Suprapubic skin (tissue), 4 donors: Measurements from ENCODE around the gene ZNF549. TPM values are rescaled to one million over a fixed set of nuclear protein-coding genes. Genes with fewer than 3 reads are reported as not detected.

Experiments used
- DNase-seq, 2 donors: peaks; one replicate each; pipeline ENCODE4 v3.0.0-alpha.2; 2019; ENCODE audit warnings: low spot score in 2 of 2
- H3K27ac ChIP-seq: fragments of 200-600 bp; sonication (generic); one replicate; pipeline ENCODE4 v1.5.1; 2019
- H3K27me3 ChIP-seq: fragments of 200-600 bp; sonication (generic); one replicate; pipeline ENCODE4 v1.5.1; 2019
- H3K36me3 ChIP-seq: fragments of 200-600 bp; sonication (generic); one replicate; pipeline ENCODE4 v1.5.1; 2019
- H3K4me1 ChIP-seq: fragments of 200-600 bp; sonication (generic); one replicate; pipeline ENCODE4 v1.5.1; 2019
- H3K4me3 ChIP-seq: fragments of 200-600 bp; sonication (generic); one replicate; pipeline ENCODE4 v1.5.1; 2019; ENCODE audit warnings: mild to moderate bottlenecking
- H3K9me3 ChIP-seq: fragments of 200-600 bp; sonication (generic); one replicate; pipeline ENCODE4 v1.5.1; 2019
- CTCF ChIP-seq, 2 donors: fragments of 200-600 bp in 1 of 2; fragments of 450-650 bp in 1 of 2; sonication (generic) in 1 of 2; IDR thresholded peaks; one replicate each; pipeline ENCODE4 v1.5.1; 2016 to 2019; ENCODE audit warnings: antibody characterized with exemption in 2 of 2, mild to moderate bottlenecking in 1 of 2, moderate library complexity in 1 of 2
- EP300 ChIP-seq: sonication (generic); formaldehyde crosslinking; IDR thresholded peaks from one replicate; pipeline ENCODE4 v1.6.1; 2017; ENCODE audit warnings: antibody characterized with exemption
- POLR2A ChIP-seq, 2 donors: fragments of 450-650 bp; IDR thresholded peaks; one replicate each; pipeline ENCODE4 v1.6.1; 2017; ENCODE audit warnings: antibody characterized with exemption in 2 of 2, mild to moderate bottlenecking in 2 of 2, moderate library complexity in 2 of 2
- POLR2AphosphoS5 ChIP-seq, 3 donors: sonication (generic); formaldehyde crosslinking; IDR thresholded peaks; one replicate each; pipeline ENCODE4 v1.6.1; 2017; ENCODE audit warnings: antibody characterized with exemption in 3 of 3
- WGBS: methylation state at CpG from one replicate; pipeline ENCODE4 v1.1.5; 2018; 5-methylcytosine and 5-hydroxymethylcytosine counted together
- total RNA-seq, 4 donors: library from RNA; depleted of rRNA; stranded (reverse); fragments of >200 nt; gene quantifications; one replicate each; pipeline ENCODE4 v1.1.0, GENCODE V29; 2016

The ZNF549 gene
- total RNA-seq, 4 donors from 2014 or later = 3.4 to 9.5 (median 4.9) TPM

GRCh38 chr19:57546513-57546912, 19.4 kb downstream of the ZNF549 start:
- Histone ChIP-seq H3K36me3 (peaks cover 98% of the 10 kb centered on the region), H3K27ac (no peak overlapping the region), H3K27me3 (no peaks in the 10 kb centered on the region), H3K9me3 (peaks cover 77% of the 10 kb centered on the region), H3K4me1 (no peaks in the 10 kb centered on the region), H3K4me3 (no peak overlapping the region)
- no peak for DNase-seq
- 100% methylated on average over 1 of the region's 1 CpG for WGBS
- TF ChIP-seq CTCF (IDR thresholded peaks at IDR 0.05) (no peak), POLR2AphosphoS5 (IDR thresholded peaks at IDR 0.05) (no peak), POLR2A (IDR thresholded peaks at IDR 0.05) (no peak), EP300 (no peak)

- Histone ChIP-seq H3K4me1 (no peaks in the 10 kb centered on the region), H3K27me3 (no peaks in the 10 kb centered on the region), H3K36me3 (peaks cover 96% of the 10 kb centered on the region), H3K9me3 (peaks cover 48% of the 10 kb centered on the region), H3K27ac (no peak overlapping the region), H3K4me3 (no peak overlapping the region)
- TF ChIP-seq CTCF (IDR thresholded peaks at IDR 0.05) (no peak), POLR2A (IDR thresholded peaks at IDR 0.05) (no peak), POLR2AphosphoS5 (IDR thresholded peaks at IDR 0.05) (no peak), EP300 (no peak)
- DNase-seq = no peak
- WGBS = 100% methylated on average over 2 of the region's 2 CpGs
Observed at GRCh38 chr19:57552432-57552831, 25.3 kb downstream of the ZNF549 start.

- no peak for DNase-seq
- Histone ChIP-seq H3K27ac (no peak overlapping the region), H3K9me3 (peaks cover 16% of the 10 kb centered on the region), H3K4me1 (peaks cover 17% of the 10 kb centered on the region), H3K27me3 (no peaks in the 10 kb centered on the region), H3K4me3 (no peak overlapping the region), H3K36me3 (peaks cover 44% of the 10 kb centered on the region)
- WGBS = 91% methylated on average over 5 of the region's 5 CpGs
- no peak for TF ChIP-seq POLR2AphosphoS5 (IDR thresholded peaks at IDR 0.05)
- TF ChIP-seq POLR2A (IDR thresholded peaks at IDR 0.05) = no peak
- no peak for TF ChIP-seq CTCF (IDR thresholded peaks at IDR 0.05)
- TF ChIP-seq EP300 = no peak
Observed at GRCh38 chr19:57557659-57558058, 30.5 kb downstream of the ZNF549 start.

- H3K9me3 ChIP-seq = peaks cover 17% of the 10 kb centered on the region
- H3K4me1 ChIP-seq = peaks cover 17% of the 10 kb centered on the region
- TF ChIP-seq CTCF (IDR thresholded peaks at IDR 0.05) (no peak), EP300 (no peak), POLR2AphosphoS5 (IDR thresholded peaks at IDR 0.05) (no peak), POLR2A (IDR thresholded peaks at IDR 0.05) (no peak)
- H3K4me3 ChIP-seq = peak overlapping the region; percentile 67
- DNase-seq = no peak
- 29% methylated on average over 6 of the region's 6 CpGs for WGBS
- H3K27ac ChIP-seq = no peak overlapping the region
- H3K36me3 ChIP-seq = peaks cover 35% of the 10 kb centered on the region
- no peaks in the 10 kb centered on the region for H3K27me3 ChIP-seq
Observed at GRCh38 chr19:57558525-57558924, 31.4 kb downstream of the ZNF549 start.

- H3K27ac ChIP-seq = no peak overlapping the region
- peak overlapping the region; percentile 67 for H3K4me3 ChIP-seq
- H3K4me1 ChIP-seq = peaks cover 17% of the 10 kb centered on the region
- peaks cover 30% of the 10 kb centered on the region for H3K36me3 ChIP-seq
- TF ChIP-seq CTCF (IDR thresholded peaks at IDR 0.05) (no peak), POLR2AphosphoS5 (IDR thresholded peaks at IDR 0.05) (no peak), POLR2A (IDR thresholded peaks at IDR 0.05) (no peak), EP300 (no peak)
- H3K27me3 ChIP-seq = no peaks in the 10 kb centered on the region
- WGBS = 0% methylated on average over 22 of the region's 22 CpGs
- no peak for DNase-seq
- H3K9me3 ChIP-seq = peaks cover 17% of the 10 kb centered on the region
Observed at GRCh38 chr19:57559008-57559403, 31.9 kb downstream of the ZNF549 start.
